OCI-LY7 (cell line): ENCODE data around the gene ADAMTSL3. TPM values are rescaled to one million over a fixed set of nuclear protein-coding genes. Genes with fewer than 3 reads are reported as not detected.

Source experiments
- BruUV-seq: library from RNA; stranded (reverse); fragments of 400-500 nt; replicated peaks from 2 replicates; lab custom pipeline; 2021; lab: Mats Ljungman, UMichigan
- CTCF ChIA-PET: fragments of 300-600 bp; sonication (Branson Sonifier 250); formaldehyde crosslinking; loops from one replicate; lab custom pipeline; 2022; ENCODE audit warnings: antibody characterized with exemption; ENCODE audit not compliant: unreplicated experiment; lab: Charles Lee
- POLR2A ChIA-PET: fragments of 300-600 bp; sonication (Branson Sonifier 250); formaldehyde crosslinking; loops from one replicate; lab custom pipeline; 2022; ENCODE audit warnings: antibody characterized with exemption; lab: Charles Lee
- DNase-seq: peaks from one replicate; pipeline ENCODE4 v3.0.0-alpha.2; 2015; ENCODE audit warnings: low spot score
- H2AFZ ChIP-seq: fragments of 200-600 bp; sonication (generic), shearing (Covaris generic); 2 replicates; pipeline ENCODE4 v1.6.1; 2014; ENCODE audit warnings: mild to moderate bottlenecking, antibody characterized with exemption, low read length, moderate library complexity
- H3K27ac ChIP-seq: fragments of 200-600 bp; sonication (generic); 2 replicates; pipeline ENCODE4 v1.5.1; 2014; ENCODE audit warnings: mixed run types, low read depth, mild to moderate bottlenecking, moderate library complexity, low read length, inconsistent platforms; ENCODE audit not compliant: poor library complexity, severe bottlenecking
- H3K36me3 ChIP-seq: fragments of 200-600 bp; sonication (generic); 2 replicates; pipeline ENCODE4 v1.6.1; 2014; ENCODE audit warnings: mild to moderate bottlenecking, antibody characterized with exemption, low read length, moderate library complexity, mixed read lengths; ENCODE audit not compliant: insufficient read depth
- H3K4me1 ChIP-seq: fragments of 200-600 bp; sonication (generic); 2 replicates; pipeline ENCODE4 v1.5.1; 2014; ENCODE audit warnings: mild to moderate bottlenecking, low read length; ENCODE audit not compliant: insufficient read depth, poor library complexity, severe bottlenecking
- H3K4me2 ChIP-seq: fragments of 200-600 bp; sonication (generic); 2 replicates; pipeline ENCODE4 v1.6.1; 2014; ENCODE audit warnings: mild to moderate bottlenecking, low read length
- H3K4me3 ChIP-seq: fragments of 200-600 bp; sonication (generic); 2 replicates; pipeline ENCODE4 v1.5.1; 2014; ENCODE audit warnings: mild to moderate bottlenecking, low read depth, low read length; ENCODE audit not compliant: poor library complexity, severe bottlenecking
- H3K79me2 ChIP-seq: fragments of 200-600 bp; sonication (generic); 2 replicates; pipeline ENCODE4 v1.6.1; 2016; ENCODE audit warnings: low read depth, mild to moderate bottlenecking, low read length, moderate library complexity, mixed read lengths; ENCODE audit not compliant: insufficient read depth
- H3K9me2 ChIP-seq: fragments of 200-600 bp; sonication (generic); 2 replicates; pipeline ENCODE4 v1.6.1; 2016; ENCODE audit warnings: mild to moderate bottlenecking, low read length, mixed read lengths; ENCODE audit not compliant: insufficient read depth
- H3K9me3 ChIP-seq: fragments of 200-600 bp; sonication (generic); 2 replicates; pipeline ENCODE4 v1.6.1; 2014; ENCODE audit warnings: mild to moderate bottlenecking, mixed run types, low read length, mixed read lengths
- H4K20me1 ChIP-seq: fragments of 200-600 bp; sonication (generic); 2 replicates; pipeline ENCODE4 v1.6.1; 2014; ENCODE audit warnings: mild to moderate bottlenecking, antibody characterized with exemption, low read length, moderate library complexity, mixed read lengths; ENCODE audit not compliant: insufficient read depth
- EZH2phosphoT487 ChIP-seq: fragments of 200-600 bp; sonication (generic); IDR thresholded peaks from 2 replicates; pipeline ENCODE4 v1.6.1; 2018; ENCODE audit warnings: low read depth, borderline replicate concordance, mild to moderate bottlenecking, mixed run types, antibody characterized with exemption, low read length, moderate library complexity, mixed read lengths
- intact Hi-C: fragments of 100-400 bp; cut with micrococcal nuclease; formaldehyde crosslinking; loops from one replicate; pipeline ENCODE4 v1.10.0; 2022; ENCODE audit not compliant: unreplicated experiment
- total RNA-seq, 2 experiments: library from RNA; depleted of rRNA in 1 of 2; stranded (reverse); fragments of >200 nt in 1 of 2; shearing (Covaris generic) in 1 of 2; gene quantifications; 2 replicates each; pipeline ENCODE4 v1.2.3, GENCODE V29; 2014 to 2022
- TF ChIP-seq, protein P1 (sequence below): fragments of 200-600 bp; sonication (generic); conservative IDR thresholded peaks from 2 replicates; pipeline ENCODE4 v1.5.1; 2014; ENCODE audit warnings: mild to moderate bottlenecking, antibody characterized with exemption, low read length, moderate library complexity, mixed read lengths

Gene ADAMTSL3
- total RNA-seq, 2 experiments from 2014 or later, result not detected

DNA sequence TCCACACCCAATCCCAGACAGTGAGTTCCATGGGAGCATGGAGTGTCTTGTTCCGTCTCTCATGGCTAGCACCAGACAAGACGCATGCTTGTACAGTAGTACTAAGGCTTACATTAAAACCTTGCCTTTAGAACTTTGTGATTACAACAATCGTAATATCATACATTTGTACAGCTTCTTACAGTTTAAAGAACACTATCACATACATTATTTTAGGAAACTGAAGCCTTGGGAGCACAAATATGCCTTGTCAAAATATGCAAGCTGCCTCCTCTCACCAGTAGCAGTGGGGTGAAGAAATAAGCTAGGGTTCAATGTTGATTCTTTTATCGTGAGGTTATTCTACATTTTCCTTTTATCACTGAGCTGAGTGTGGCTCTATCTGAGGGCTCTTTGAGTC lies 36.8 kb downstream of the ADAMTSL3 start:
- H3K4me1 ChIP-seq, result no peaks in the 10 kb centered on the region
- CTCF ChIA-PET, result no interaction called here
- H3K27ac ChIP-seq, result no peak overlapping the region
- H3K4me3 ChIP-seq, result no peak overlapping the region
- no peaks in the 10 kb centered on the region for H4K20me1 ChIP-seq
- no peaks in the 10 kb centered on the region for H3K9me2 ChIP-seq
- no peak overlapping the region for H3K4me2 ChIP-seq
- POLR2A ChIA-PET, result no interaction called here
- H3K9me3 ChIP-seq, result no peaks in the 10 kb centered on the region
- intact Hi-C loops, result no loop called here
- H3K79me2 ChIP-seq, result no peaks in the 10 kb centered on the region
- BruUV-seq, result no TSS peak
- TF ChIP-seq, protein P1, sequence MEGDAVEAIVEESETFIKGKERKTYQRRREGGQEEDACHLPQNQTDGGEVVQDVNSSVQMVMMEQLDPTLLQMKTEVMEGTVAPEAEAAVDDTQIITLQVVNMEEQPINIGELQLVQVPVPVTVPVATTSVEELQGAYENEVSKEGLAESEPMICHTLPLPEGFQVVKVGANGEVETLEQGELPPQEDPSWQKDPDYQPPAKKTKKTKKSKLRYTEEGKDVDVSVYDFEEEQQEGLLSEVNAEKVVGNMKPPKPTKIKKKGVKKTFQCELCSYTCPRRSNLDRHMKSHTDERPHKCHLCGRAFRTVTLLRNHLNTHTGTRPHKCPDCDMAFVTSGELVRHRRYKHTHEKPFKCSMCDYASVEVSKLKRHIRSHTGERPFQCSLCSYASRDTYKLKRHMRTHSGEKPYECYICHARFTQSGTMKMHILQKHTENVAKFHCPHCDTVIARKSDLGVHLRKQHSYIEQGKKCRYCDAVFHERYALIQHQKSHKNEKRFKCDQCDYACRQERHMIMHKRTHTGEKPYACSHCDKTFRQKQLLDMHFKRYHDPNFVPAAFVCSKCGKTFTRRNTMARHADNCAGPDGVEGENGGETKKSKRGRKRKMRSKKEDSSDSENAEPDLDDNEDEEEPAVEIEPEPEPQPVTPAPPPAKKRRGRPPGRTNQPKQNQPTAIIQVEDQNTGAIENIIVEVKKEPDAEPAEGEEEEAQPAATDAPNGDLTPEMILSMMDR, result no peak
- TF ChIP-seq EZH2phosphoT487, result no peak
- no peaks in the 10 kb centered on the region for H3K36me3 ChIP-seq
- no peak overlapping the region for H2AFZ ChIP-seq
- DNase-seq, result no peak

DNA sequence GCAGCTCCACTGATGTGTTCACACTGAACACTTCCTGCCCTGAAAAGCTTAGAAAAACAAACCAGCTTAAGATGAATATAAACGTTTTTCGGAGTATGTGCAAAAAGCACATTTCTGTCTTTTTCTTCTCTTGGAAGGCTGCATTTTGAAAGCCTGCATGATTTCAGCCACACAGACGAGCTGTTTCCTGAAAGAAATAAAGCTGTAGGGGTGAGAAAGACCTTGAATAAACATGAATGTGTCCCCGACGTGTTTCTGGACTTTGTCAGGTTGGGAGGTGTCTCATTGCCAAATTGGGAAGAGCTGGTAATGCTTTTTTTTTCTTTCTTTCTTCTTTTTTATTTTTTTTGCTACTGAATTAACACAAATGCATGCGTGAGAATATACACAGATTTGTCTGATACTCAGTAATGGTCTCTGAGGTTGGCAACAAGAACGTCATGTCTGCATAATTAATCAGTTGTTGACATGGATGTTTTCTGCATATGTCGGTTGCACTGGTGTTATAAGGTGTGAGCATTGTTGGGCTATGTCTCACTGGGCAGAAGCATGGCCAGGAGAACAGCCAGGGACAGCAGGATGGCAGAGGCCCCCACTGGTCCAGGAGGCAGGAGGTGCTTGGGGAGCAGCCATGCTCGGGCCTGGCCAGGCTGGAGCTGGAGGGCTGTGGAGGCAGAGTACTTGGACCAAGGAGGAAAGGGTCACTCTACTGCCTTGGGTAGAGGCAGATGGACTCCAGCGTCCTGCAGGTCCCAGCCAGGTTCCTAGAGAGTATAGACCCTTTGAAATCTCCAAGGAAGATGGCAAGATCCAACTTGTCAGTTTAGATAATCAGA lies 39.0 kb downstream of the ADAMTSL3 start:
- intact Hi-C loops, result no loop called here
- H3K36me3 ChIP-seq, result no peaks in the 10 kb centered on the region
- H3K9me2 ChIP-seq, result no peaks in the 10 kb centered on the region
- no peak for DNase-seq
- no peak overlapping the region for H2AFZ ChIP-seq
- no TSS peak for BruUV-seq
- no peak overlapping the region for H3K27ac ChIP-seq
- H3K4me3 ChIP-seq, result no peak overlapping the region
- ChIA-PET CTCF (no interaction called here), POLR2A (interaction anchor here (0.8 kb wide), 1 partner anchor 1720 kb away, joined by 3 read pairs; no protein-coding TSS in a partner anchor)
- TF ChIP-seq, protein P1, result no peak
- TF ChIP-seq EZH2phosphoT487, result no peak
- H4K20me1 ChIP-seq, result no peaks in the 10 kb centered on the region
- no peaks in the 10 kb centered on the region for H3K79me2 ChIP-seq
- no peaks in the 10 kb centered on the region for H3K4me1 ChIP-seq
- no peaks in the 10 kb centered on the region for H3K9me3 ChIP-seq
- H3K4me2 ChIP-seq, result no peak overlapping the region

DNA sequence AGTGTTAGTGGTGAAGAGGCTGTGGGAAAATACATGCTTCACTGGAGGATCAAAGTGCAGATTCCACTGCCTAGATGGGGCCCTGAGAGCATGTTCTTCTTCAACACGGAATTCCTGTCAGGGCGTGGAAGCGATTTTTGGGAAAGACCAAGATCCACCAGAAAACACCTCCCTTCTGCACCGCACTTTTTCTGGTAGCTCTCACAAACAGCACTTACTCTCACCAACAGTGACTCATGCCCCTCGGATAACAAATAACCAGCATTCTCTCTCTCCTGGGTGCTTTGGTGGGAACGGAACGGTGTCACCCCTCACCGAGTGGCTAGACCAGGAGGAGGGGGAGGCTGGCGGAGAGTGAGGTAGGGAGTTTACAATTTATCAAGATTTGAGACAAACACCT lies 40.1 kb downstream of the ADAMTSL3 start:
- H4K20me1 ChIP-seq, result no peaks in the 10 kb centered on the region
- H3K9me3 ChIP-seq, result no peaks in the 10 kb centered on the region
- TF ChIP-seq, protein P1, result no peak
- TF ChIP-seq EZH2phosphoT487, result no peak
- H3K4me2 ChIP-seq, result no peak overlapping the region
- H3K27ac ChIP-seq, result no peak overlapping the region
- no peak overlapping the region for H3K4me3 ChIP-seq
- H2AFZ ChIP-seq, result no peak overlapping the region
- POLR2A ChIA-PET, result no interaction called here
- H3K4me1 ChIP-seq, result no peaks in the 10 kb centered on the region
- H3K9me2 ChIP-seq, result no peaks in the 10 kb centered on the region
- H3K79me2 ChIP-seq, result no peaks in the 10 kb centered on the region
- CTCF ChIA-PET, result no interaction called here
- no TSS peak for BruUV-seq
- no peak for DNase-seq
- H3K36me3 ChIP-seq, result no peaks in the 10 kb centered on the region
- intact Hi-C loops, result no loop called here
